HL-60 (cell line): ENCODE results near the gene TNRC6C.

Source experiments
- DNase-seq, 2 experiments: peaks; one replicate each; pipeline ENCODE4 v3.0.0-alpha.2; 2010 to 2020; ENCODE audit warnings: low read depth in 1 of 2, low spot score in 1 of 2
- H3K27ac ChIP-seq: fragments of 250-450 bp; sonication (Bioruptor Pico); replicated peaks from 2 replicates; pipeline ENCODE4 v1.5.1; 2020; ENCODE audit warnings: mild to moderate bottlenecking, moderate library complexity
- H3K27me3 ChIP-seq: fragments of 250-450 bp; sonication (Bioruptor Pico); 2 replicates; pipeline ENCODE4 v1.5.1; 2021; ENCODE audit warnings: mild to moderate bottlenecking, moderate library complexity; ENCODE audit not compliant: insufficient read depth, poor library complexity, severe bottlenecking
- H3K4me3 ChIP-seq: replicated peaks from 2 replicates; pipeline ENCODE4 v1.5.1; 2011; ENCODE audit warnings: mild to moderate bottlenecking, control low read depth, low read length; ENCODE audit not compliant: insufficient read depth
- GABPA ChIP-seq: IDR thresholded peaks from 2 replicates; pipeline ENCODE4 v1.6.1; 2012; ENCODE audit warnings: low read depth
- POLR2AphosphoS5 ChIP-seq: IDR thresholded peaks from 2 replicates; pipeline ENCODE4 v1.6.1; 2012; ENCODE audit warnings: low read depth
- SPI1 ChIP-seq: IDR thresholded peaks from 2 replicates; pipeline ENCODE4 v1.6.1; 2012; ENCODE audit warnings: low read depth, mild to moderate bottlenecking, borderline replicate concordance
- TF ChIP-seq, protein P1 (sequence below): IDR thresholded peaks from one replicate; pipeline ENCODE4 v1.5.1; 2011; ENCODE audit warnings: low read length, control low read depth, inconsistent platforms; ENCODE audit not compliant: insufficient read depth
- TF ChIP-seq, protein P2 (sequence below): IDR thresholded peaks from 2 replicates; pipeline ENCODE4 v1.6.1; 2012; ENCODE audit warnings: low read depth; ENCODE audit not compliant: insufficient replicate concordance

Gene TNRC6C

DNA sequence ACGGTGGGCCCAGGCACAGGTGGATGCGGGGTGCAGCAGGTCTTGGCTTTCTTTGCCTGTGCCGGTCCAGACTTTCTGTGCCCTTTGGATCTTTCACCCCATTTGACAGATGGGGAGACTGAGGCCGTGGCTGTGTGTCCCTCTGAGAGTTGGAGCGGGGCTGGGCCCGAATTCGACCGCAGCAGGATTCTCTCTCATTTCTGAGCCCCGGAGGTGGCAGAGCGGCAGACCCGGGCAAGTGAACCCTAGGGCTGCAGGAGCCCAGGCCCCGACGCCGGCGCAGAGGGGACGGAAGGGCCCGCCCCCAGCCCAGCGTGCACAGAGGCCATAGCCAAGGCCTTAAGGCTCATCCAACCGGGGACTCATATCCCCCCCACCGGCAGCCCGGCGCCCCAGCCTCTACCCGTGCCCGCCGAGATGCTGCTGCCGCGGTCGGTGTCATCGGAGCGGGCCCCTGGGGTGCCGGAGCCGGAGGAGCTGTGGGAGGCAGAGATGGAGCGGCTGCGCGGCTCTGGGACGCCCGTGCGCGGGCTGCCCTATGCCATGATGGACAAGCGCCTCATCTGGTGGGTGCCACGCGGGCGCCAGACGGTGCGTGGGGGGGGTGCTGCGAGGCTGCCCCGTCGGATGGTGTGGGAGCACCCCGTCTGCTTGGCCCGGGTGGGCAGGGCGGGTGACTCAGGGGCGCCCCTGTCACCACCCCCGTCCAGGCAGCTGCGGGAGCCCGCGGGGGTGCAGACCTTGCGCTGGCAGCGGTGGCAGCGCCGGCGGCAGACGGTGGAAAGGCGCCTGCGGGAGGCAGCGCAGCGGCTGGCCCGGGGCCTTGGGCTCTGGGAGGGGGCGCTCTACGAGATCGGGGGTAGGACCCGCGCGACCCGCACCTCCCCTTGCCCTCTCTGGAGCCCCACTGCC, 172.9 kb downstream of the TNRC6C start:
- H3K4me3 ChIP-seq: peak overlapping the region; percentile 80
- TF ChIP-seq, protein P1, sequence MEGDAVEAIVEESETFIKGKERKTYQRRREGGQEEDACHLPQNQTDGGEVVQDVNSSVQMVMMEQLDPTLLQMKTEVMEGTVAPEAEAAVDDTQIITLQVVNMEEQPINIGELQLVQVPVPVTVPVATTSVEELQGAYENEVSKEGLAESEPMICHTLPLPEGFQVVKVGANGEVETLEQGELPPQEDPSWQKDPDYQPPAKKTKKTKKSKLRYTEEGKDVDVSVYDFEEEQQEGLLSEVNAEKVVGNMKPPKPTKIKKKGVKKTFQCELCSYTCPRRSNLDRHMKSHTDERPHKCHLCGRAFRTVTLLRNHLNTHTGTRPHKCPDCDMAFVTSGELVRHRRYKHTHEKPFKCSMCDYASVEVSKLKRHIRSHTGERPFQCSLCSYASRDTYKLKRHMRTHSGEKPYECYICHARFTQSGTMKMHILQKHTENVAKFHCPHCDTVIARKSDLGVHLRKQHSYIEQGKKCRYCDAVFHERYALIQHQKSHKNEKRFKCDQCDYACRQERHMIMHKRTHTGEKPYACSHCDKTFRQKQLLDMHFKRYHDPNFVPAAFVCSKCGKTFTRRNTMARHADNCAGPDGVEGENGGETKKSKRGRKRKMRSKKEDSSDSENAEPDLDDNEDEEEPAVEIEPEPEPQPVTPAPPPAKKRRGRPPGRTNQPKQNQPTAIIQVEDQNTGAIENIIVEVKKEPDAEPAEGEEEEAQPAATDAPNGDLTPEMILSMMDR: no peak
- TF ChIP-seq GABPA (no peak; the same call in 1 of the 2 replicates), POLR2AphosphoS5 (no peak; the same call in 1 of the 2 replicates), SPI1 (no peak)
- TF ChIP-seq, protein P2, sequence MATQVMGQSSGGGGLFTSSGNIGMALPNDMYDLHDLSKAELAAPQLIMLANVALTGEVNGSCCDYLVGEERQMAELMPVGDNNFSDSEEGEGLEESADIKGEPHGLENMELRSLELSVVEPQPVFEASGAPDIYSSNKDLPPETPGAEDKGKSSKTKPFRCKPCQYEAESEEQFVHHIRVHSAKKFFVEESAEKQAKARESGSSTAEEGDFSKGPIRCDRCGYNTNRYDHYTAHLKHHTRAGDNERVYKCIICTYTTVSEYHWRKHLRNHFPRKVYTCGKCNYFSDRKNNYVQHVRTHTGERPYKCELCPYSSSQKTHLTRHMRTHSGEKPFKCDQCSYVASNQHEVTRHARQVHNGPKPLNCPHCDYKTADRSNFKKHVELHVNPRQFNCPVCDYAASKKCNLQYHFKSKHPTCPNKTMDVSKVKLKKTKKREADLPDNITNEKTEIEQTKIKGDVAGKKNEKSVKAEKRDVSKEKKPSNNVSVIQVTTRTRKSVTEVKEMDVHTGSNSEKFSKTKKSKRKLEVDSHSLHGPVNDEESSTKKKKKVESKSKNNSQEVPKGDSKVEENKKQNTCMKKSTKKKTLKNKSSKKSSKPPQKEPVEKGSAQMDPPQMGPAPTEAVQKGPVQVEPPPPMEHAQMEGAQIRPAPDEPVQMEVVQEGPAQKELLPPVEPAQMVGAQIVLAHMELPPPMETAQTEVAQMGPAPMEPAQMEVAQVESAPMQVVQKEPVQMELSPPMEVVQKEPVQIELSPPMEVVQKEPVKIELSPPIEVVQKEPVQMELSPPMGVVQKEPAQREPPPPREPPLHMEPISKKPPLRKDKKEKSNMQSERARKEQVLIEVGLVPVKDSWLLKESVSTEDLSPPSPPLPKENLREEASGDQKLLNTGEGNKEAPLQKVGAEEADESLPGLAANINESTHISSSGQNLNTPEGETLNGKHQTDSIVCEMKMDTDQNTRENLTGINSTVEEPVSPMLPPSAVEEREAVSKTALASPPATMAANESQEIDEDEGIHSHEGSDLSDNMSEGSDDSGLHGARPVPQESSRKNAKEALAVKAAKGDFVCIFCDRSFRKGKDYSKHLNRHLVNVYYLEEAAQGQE: no peak
- peak in 1 of 2 experiments; percentile 34 for DNase-seq
- no peaks in the 10 kb centered on the region for H3K27me3 ChIP-seq
- peak overlapping the region; percentile 93 for H3K27ac ChIP-seq

DNA sequence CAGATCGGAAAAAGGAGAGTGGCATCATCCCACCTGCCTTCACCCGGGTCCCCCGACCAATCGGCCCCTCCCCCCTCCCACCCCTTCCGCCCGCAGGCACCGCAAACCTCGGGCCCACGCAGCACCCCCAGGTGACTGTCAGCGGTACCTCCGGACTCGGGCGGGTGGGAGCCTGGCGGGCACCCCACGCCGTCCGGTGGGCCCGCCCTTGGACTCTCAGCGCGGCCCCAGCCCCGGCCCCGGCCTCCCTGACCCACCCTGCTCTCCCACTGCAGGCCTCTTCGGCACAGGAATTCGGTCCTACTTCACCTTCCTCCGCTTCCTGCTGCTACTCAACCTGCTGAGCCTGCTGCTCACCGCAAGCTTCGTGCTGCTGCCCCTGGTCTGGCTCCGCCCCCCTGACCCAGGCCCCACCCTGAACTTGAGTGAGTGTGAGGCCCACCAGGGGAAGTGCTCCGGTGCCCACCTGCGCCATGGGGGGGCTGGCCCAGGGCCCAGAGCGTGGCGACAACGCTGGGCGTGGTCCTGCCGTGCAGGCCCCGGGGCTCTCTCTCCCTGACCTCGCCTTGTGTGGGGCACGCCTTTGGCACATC, 173.7 kb downstream of the TNRC6C start:
- Histone ChIP-seq H3K27me3 (no peaks in the 10 kb centered on the region), H3K27ac (peak overlapping the region; percentile 93), H3K4me3 (peak overlapping the region; percentile 80)
- TF ChIP-seq GABPA (no peak), POLR2AphosphoS5 (no peak), SPI1 (no peak)
- TF ChIP-seq, protein P2: no peak
- TF ChIP-seq, protein P1: no peak
- DNase-seq: peak; percentile 76 to 88

DNA sequence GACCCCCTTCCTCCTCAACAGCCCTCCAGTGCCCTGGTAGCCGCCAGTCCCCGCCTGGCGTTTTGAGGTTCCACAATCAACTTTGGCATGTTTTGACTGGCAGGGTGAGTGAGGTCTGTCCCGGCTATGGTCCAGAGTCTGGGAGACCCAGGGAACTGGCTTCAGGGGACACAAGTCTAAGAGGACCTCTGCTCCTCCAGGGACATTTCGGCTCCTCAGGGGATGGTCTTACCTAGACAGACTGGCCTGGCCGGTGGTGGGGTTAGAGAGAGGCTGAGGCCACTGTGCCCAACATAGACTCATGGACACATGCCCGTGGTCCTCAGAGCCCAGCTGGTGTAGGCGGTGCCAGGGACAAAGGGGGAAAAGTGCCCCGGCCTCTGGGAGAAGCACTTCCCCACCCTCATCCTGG, 174.3 kb downstream of the TNRC6C start:
- DNase-seq: no peak
- H3K27me3 ChIP-seq: no peaks in the 10 kb centered on the region
- H3K27ac ChIP-seq: peak overlapping the region; percentile 93
- TF ChIP-seq, protein P1: no peak
- H3K4me3 ChIP-seq: peak overlapping the region; percentile 80
